ENCODE measurements around the gene KRT86.

Gene KRT86

GRCh38 chr12:52277486-52278245 lies 3.2 kb downstream of the KRT86 start:
- Histone ChIP-seq H3K9me3 (ENCODE audit: insufficient read depth, low read length) (no peaks in the 10 kb centered on the region), H3K79me2 (ENCODE audit: insufficient read depth, low read length) (no peaks in the 10 kb centered on the region), H2AFZ (ENCODE audit: low read depth, low read length, severe bottlenecking) (no peak overlapping the region), H3K9me2 (replicated peaks; ENCODE audit: insufficient read depth, low read length) (no peaks in the 10 kb centered on the region), H3K27ac (ENCODE audit: low read depth, low read length) (no peak overlapping the region), H3K36me3 (ENCODE audit: low read length) (no peaks in the 10 kb centered on the region), H3K4me3 (ENCODE audit: insufficient read depth, low read length, poor library complexity, severe bottlenecking) (no peak overlapping the region), H3K9ac (ENCODE audit: low read length) (no peak overlapping the region), H3K4me2 (ENCODE audit: low read depth, low read length, poor library complexity, severe bottlenecking) (no peak overlapping the region), H3K27me3 (ENCODE audit: low read length) (no peaks in the 10 kb centered on the region), H4K20me1 (ENCODE audit: low read depth, low read length) (no peaks in the 10 kb centered on the region), H3F3A (ENCODE audit: insufficient read depth) (no peaks in the 10 kb centered on the region)
- no peak for TF ChIP-seq EZH2phosphoT487 (conservative IDR thresholded peaks at IDR 0.05; ENCODE audit: low read length)
- no peak for TF ChIP-seq CTCF (IDR thresholded peaks at IDR 0.05; ENCODE audit: insufficient read depth, low read length, poor library complexity, severe bottlenecking)

- Histone ChIP-seq H3K27me3 (ENCODE audit: low read length) (no peaks in the 10 kb centered on the region), H2AFZ (ENCODE audit: low read depth, low read length, severe bottlenecking) (no peak overlapping the region)
Observed at GRCh38 chr12:52278575-52279421, 4.4 kb downstream of the KRT86 start.

More at GRCh38 chr12:52278575-52279421, 4.4 kb downstream of the KRT86 start:
- Histone ChIP-seq H3K79me2 (ENCODE audit: insufficient read depth, low read length) (no peaks in the 10 kb centered on the region), H3K27ac (ENCODE audit: low read depth, low read length) (no peak overlapping the region), H3K4me3 (ENCODE audit: insufficient read depth, low read length, poor library complexity, severe bottlenecking) (no peak overlapping the region), H3K9me2 (replicated peaks; ENCODE audit: insufficient read depth, low read length) (no peaks in the 10 kb centered on the region), H4K20me1 (ENCODE audit: low read depth, low read length) (no peaks in the 10 kb centered on the region), H3K4me2 (ENCODE audit: low read depth, low read length, poor library complexity, severe bottlenecking) (no peak overlapping the region), H3F3A (ENCODE audit: insufficient read depth) (no peaks in the 10 kb centered on the region), H3K36me3 (ENCODE audit: low read length) (no peaks in the 10 kb centered on the region), H3K9ac (ENCODE audit: low read length) (no peak overlapping the region), H3K9me3 (ENCODE audit: insufficient read depth, low read length) (no peaks in the 10 kb centered on the region)
- TF ChIP-seq EZH2phosphoT487 (conservative IDR thresholded peaks at IDR 0.05; ENCODE audit: low read length): no peak
- peak; percentile 89 for TF ChIP-seq CTCF (IDR thresholded peaks at IDR 0.05; ENCODE audit: insufficient read depth, low read length, poor library complexity, severe bottlenecking)

Data from SU-DHL-6 (cell line).